Activated CD8-positive, alpha-beta memory T cell treated with anti-CD3 and anti-CD28 coated beads for 36 hours (primary cell): Measurements from ENCODE around the gene PRMT9. TPM values are rescaled to one million over a fixed set of nuclear protein-coding genes. Genes with fewer than 3 reads are reported as not detected.

Experiments
- CTCF ChIA-PET: fragments of 350-600 bp; sonication (Branson Sonifier 250); formaldehyde crosslinking; loops from one replicate; lab custom pipeline; 2021; ENCODE audit warnings: antibody characterized with exemption; lab: Charles Lee
- POLR2A ChIA-PET: fragments of 350-600 bp; sonication (Branson Sonifier 250); formaldehyde crosslinking; loops from one replicate; lab custom pipeline; 2021; ENCODE audit warnings: antibody characterized with exemption; lab: Charles Lee
- total RNA-seq, 2 experiments: library from RNA; stranded (reverse); gene quantifications; one replicate each; pipeline ENCODE4 v1.2.3, GENCODE V29; 2021

Gene PRMT9
- total RNA-seq, 2 experiments from 2014 or later: 6.2 to 6.3 TPM

DNA sequence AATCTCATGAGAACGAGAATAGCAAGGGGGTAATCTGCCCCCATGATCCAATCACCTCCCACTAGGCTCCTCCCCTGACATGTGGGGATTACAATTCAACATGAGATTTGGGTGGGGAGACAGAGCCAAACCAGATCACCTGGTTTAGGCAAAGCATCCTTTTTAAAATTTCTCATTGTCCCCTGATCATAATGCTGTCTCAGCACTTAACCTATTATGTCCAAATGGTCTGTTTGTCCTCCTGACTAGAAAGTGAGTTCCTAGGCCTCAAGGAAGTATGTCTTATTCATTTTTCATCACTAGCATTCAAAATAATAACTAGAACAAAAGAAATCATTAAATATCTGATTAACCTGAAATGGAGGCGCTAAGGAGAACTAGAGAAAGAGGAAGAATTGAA, 7.9 kb upstream of the PRMT9 start:
- CTCF ChIA-PET: interaction anchor here (0.7 kb wide), 1 partner anchor 951 kb away, joined by 3 read pairs; no protein-coding TSS in a partner anchor

GRCh38 chr4:147689067-147689466, 5.1 kb upstream of the PRMT9 start:
- ChIA-PET CTCF (interaction anchor here (0.7 kb wide), 1 partner anchor 1578 kb away, joined by 3 read pairs; no protein-coding TSS in a partner anchor), POLR2A (interaction anchor here (0.6 to 0.7 kb wide), 2 partner anchors 71 to 195 kb away, joined by 3 to 4 read pairs; no protein-coding TSS in a partner anchor)

More for the DNA sequence above, 7.9 kb upstream of the PRMT9 start:
- POLR2A ChIA-PET: no interaction called here

- CTCF ChIA-PET: interaction anchor here (1.1 to 2.8 kb wide), 3 partner anchors 66 to 183 kb away, joined by 3 to 16 read pairs (median 3); partner anchors contain the start of gene TMEM184C
- POLR2A ChIA-PET: interaction anchor here (0.6 to 2.3 kb wide), 4 partner anchors 29 to 756 kb away, joined by 3 to 17 read pairs (median 13); partner anchors contain the start of genes ARHGAP10 and TMEM184C
These were observed 773 bp downstream of the PRMT9 start for GRCh38 chr4:147683188-147683591.

- ChIA-PET POLR2A (interaction anchor here (2.0 kb wide), 1 partner anchor 49 kb away, joined by 17 read pairs; the partner anchor contains the start of gene ARHGAP10), CTCF (interaction anchor here (1.1 to 2.8 kb wide), 2 partner anchors 65 to 183 kb away, joined by 3 to 16 read pairs; partner anchors contain the start of gene TMEM184C)
These were observed 1.2 kb downstream of the PRMT9 start for GRCh38 chr4:147682755-147683154.

DNA sequence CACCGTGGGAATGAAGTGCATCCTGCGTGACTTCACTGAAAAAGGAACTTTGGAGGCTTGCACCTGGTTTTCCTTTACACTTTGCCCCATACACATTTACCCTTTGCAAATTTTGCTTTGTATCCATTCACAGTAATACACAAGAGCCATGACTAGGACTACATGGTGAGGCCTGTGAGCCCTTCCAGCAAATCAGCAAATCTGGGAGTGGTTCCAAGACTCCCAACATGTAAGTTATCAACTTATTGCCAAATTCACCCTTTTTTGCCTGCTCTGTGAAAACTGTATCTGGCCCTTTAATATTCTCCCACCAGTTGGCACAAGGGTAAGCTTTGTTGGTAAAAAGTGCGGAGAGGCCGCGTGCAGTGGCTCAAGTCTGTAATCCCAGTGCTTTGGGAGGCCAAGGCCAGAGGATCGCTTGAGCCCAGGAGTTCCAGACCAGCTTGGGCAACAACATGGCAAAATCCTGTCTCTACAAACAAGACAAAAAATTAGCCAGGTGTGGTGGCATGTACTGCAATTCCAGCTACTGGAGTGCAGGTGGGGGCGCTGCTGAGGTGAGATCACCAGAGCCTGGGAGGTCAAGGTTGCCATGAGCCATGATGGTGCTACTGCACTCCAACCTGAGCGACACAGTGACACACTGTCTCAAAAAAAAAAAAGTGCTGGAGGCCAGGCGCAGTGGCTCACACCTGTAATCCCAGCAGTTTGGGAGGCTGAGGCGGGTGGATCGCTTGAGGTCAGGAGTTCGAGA, 5.0 kb downstream of the PRMT9 start:
- ChIA-PET POLR2A (no interaction called here), CTCF (no interaction called here)

- CTCF ChIA-PET: no interaction called here
- POLR2A ChIA-PET: no interaction called here
These were observed 5.9 kb downstream of the PRMT9 start for GRCh38 chr4:147678106-147678505.

DNA sequence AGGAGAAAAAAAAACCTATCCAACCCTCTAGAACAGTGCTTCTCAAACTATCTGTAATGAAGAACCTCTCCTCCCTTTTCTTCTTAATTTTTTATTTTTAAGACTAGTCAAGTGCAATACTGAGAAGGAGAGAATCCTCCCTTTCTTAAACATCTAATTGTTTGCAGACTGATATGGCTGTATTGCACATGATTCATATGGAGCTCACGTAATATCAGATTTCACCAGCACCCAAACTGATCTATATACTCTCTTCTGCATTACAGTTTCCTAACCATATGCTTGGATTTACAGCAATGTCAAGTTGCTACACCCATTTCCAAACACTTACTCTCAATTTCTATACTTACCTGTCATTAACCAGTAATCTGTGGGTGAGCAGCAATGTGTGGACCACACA, 9.5 kb downstream of the PRMT9 start:
- ChIA-PET POLR2A (no interaction called here), CTCF (no interaction called here)

DNA sequence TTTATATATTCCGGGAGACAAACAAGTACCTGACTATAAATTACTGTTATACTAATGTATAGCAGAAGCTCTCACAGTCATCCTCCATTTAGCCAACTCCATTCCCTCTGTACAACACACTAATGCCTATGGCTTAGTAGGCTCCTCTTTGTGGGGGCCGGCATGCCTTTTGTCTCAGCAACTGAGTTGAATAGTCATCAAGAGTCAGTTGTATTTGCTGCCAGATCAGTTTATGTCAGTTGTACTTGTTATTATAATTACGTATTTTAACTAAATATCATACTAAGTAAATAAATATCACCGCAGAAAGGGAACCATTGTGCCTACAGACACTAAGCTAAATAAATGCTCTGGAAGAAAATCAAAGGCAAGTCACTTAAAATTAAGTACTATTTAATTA, 9.9 kb downstream of the PRMT9 start:
- ChIA-PET POLR2A (no interaction called here), CTCF (no interaction called here)

GRCh38 chr4:147658501-147658900, 25.5 kb downstream of the PRMT9 start:
- POLR2A ChIA-PET: no interaction called here
- CTCF ChIA-PET: no interaction called here

- CTCF ChIA-PET: no interaction called here
- POLR2A ChIA-PET: no interaction called here
These were observed 28.3 kb downstream of the PRMT9 start for GRCh38 chr4:147655639-147656038.

DNA sequence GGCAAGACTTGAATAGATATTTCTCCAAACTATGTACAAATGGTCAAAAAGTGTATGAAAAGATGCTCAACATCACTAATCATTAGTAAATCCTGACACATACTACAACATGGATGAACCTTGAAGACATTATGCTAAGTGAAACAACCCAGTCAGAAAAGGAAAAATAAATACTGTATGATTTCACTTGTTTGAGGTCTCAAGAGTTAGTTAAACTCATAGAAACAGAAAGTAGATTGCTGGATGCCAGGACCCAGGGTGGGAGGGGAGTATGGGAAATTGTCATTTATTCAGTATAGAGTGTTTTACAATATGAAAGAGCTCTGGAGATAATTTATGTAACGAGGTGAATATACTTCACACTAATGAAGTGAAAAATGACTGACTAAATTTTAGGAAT, 32.4 kb downstream of the PRMT9 start:
- ChIA-PET CTCF (no interaction called here), POLR2A (no interaction called here)

DNA sequence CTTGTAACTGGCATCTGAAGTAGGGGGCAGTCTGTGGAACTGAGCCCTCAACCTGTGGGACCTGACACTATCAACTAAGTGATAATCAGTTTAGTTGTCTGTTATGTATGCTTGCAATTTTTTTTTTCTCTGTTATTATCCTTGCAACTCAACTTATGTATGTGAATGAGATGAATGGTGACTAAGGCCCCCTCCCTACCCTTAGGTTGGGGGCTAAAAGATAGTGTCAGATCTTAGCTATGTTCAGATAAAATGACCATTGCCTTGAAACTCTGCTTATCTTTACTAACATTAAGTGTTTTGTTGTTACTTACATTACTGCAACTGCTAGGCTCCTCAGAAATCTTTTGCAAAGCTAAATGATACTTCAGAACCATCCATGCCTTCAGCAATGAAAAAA, 35.3 kb downstream of the PRMT9 start:
- ChIA-PET POLR2A (no interaction called here), CTCF (no interaction called here)

DNA sequence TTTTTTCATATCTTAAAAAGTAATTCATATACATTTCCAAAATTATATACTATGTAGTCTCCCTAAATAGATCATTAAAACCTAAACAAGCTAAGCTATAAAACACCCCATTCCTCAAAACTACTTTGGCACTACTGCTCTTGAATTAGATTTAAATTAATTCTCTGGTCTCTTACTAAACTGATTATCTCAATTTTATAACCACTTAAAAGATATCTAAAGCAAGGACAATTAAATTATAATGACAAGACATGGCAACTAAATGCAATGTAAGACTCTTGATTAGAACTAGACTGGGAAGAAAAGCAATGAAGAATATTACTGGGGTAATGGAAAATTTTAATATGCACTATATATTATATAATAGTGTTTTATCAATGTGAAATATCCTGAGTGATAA, 38.9 kb downstream of the PRMT9 start:
- ChIA-PET CTCF (no interaction called here), POLR2A (no interaction called here)

DNA sequence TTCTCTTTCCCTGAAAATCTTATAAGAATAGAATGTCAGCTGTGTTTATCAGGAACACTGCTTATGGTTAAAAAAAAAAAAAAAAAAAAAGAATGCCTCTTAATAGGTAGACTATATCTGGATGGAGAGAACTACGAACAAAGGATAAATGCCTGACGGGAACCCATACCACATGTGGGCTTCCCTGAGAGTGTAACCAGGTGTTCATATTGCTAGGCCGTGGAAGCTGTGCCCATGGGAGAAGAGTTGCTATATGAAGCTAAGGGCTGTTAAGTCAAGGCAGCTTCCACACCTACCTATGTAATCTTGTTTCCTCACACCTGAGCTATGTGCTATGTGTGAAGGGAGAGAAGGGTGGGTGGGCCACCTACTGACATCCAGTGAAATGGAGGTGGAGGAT, 39.5 kb downstream of the PRMT9 start:
- ChIA-PET POLR2A (no interaction called here), CTCF (no interaction called here)

DNA sequence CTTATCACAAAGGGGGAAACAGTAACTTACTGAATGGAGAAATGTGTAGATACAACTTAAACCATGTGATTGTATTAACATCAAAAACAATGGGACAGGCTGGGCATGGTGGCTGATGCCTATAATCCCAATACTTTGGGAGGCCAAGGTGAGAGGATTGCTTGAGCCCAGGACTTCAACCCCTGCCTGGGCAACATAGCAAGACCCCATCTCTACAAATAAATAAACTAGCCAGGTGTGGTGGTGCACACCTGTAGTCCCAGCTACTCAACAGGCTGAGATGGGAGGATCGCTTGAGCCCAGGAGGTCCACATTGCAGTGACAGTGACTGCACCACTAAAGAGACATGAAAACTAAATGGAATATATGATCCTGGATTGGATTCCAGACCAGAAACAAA, 40.3 kb downstream of the PRMT9 start:
- POLR2A ChIA-PET: no interaction called here
- CTCF ChIA-PET: interaction anchor here (1.5 kb wide), 1 partner anchor 223 kb away, joined by 3 read pairs; no protein-coding TSS in a partner anchor

- ChIA-PET CTCF (no interaction called here), POLR2A (no interaction called here)
These were observed 43.6 kb downstream of the PRMT9 start for GRCh38 chr4:147640331-147640730.

DNA sequence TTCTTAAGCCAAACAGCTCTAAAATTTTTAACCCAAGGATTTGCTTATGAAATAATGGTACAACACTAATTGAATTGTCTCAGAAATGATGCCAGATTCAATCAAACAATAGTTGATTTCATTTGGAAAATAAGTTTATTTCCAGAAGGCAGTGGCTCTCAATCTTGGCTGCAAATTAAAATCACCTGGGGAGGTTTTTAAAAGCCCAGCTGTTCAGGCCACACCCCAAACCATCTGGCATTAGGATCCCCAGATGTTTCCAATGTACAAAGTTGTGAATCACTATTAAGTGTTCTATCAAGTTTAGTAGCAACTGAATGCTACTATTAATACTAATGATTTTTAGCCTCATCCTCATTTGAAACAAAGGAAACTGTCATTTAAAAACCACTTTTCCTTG, 44.6 kb downstream of the PRMT9 start:
- POLR2A ChIA-PET: no interaction called here

DNA sequence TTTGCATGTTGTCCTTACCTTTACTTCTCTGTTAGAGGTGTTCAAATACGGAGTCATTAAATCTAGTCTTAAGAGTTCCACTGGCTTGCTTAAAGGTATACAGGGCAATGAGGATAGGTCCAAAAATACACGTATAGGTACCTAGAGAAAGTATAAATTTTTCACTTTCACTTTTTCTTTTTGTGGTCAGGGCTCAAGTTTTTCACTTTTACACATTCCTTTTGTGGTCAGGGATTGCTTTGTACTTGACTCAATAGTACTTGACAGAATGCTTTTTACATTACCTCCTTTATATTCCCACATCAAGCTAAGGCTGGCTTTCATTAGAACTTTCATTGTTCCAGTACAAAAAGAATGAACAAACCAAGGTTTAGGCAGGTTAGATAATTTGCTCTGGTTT, 45.0 kb downstream of the PRMT9 start:
- CTCF ChIA-PET: no interaction called here
- POLR2A ChIA-PET: no interaction called here

More for the DNA sequence above, 44.6 kb downstream of the PRMT9 start:
- CTCF ChIA-PET: no interaction called here

DNA sequence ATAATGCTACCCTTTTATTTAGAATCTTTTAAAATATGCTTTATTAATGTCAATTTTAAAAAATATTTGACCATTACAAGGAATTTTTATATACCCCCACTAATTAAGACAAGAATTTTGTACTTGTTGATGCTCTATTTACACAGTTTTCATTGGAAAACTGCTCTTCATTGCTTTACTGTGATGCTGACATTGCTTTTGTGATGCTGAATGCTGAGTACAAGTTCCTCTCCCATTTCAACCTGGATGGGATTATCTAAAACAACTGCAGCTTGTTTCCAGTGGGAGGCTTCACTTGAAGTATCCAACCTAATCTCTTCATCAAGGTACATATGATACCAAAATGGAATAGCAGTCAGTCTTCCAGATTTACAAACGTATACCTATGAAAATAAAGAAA, 45.6 kb downstream of the PRMT9 start:
- ChIA-PET CTCF (no interaction called here), POLR2A (no interaction called here)

GRCh38 chr4:147635348-147635747, 48.6 kb downstream of the PRMT9 start:
- CTCF ChIA-PET: no interaction called here
- POLR2A ChIA-PET: no interaction called here

- POLR2A ChIA-PET: no interaction called here
- CTCF ChIA-PET: no interaction called here
These were observed 50.3 kb downstream of the PRMT9 start for GRCh38 chr4:147633643-147634042.
